HG02981 (cell line): ENCODE measurements around the gene SLC7A5.
"Not testable (repeated sequence)": the region's sequence is repeated elsewhere in the genome, so short reads cannot be mapped to it uniquely, and the experiment has no call there.

Experiments used
- ATAC-seq: cut with Tn5 transposase; IDR thresholded peaks from one replicate; pipeline ENCODE4 v1.9.1; 2021; ENCODE audit warnings: mild to moderate bottlenecking, moderate library complexity; ENCODE audit not compliant: unreplicated experiment

Gene SLC7A5

DNA sequence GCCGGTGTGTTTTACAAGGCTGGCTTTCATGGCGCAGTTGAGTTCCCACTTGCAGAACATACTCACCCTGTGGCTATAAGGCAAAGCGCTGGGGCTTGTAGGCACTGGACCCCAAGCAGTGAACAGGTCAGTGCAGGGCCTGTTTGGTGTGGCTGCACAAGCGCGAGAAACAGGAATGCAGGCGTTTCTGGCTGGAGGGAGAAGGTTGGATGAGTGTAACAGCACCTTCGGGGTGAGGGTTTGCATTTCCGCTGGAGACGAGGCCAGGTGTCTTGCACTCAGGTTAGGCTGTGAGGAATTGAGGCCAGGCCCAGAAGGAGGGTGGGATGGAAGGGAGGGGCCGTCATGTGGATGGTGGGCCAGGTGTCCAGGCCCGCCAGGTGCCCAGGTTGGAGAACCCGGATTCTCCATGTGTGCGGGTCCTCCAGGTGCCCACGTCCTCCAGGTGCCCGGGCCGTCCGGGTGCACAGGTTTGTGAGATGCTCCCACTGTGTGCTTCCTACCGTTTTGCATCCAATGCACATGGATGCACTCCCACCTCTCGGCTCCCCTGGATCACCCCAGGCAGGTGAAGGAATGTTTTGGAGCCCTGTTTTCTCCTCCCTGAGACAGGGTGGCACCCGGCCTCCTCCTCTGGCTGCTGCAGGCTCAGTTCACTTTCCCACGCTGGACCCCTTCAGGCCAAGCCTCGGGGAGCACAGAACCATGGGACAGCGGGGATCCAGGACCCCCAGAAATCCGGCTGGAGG, 46.0 kb downstream of the SLC7A5 start:
- ATAC-seq, result no peak

DNA sequence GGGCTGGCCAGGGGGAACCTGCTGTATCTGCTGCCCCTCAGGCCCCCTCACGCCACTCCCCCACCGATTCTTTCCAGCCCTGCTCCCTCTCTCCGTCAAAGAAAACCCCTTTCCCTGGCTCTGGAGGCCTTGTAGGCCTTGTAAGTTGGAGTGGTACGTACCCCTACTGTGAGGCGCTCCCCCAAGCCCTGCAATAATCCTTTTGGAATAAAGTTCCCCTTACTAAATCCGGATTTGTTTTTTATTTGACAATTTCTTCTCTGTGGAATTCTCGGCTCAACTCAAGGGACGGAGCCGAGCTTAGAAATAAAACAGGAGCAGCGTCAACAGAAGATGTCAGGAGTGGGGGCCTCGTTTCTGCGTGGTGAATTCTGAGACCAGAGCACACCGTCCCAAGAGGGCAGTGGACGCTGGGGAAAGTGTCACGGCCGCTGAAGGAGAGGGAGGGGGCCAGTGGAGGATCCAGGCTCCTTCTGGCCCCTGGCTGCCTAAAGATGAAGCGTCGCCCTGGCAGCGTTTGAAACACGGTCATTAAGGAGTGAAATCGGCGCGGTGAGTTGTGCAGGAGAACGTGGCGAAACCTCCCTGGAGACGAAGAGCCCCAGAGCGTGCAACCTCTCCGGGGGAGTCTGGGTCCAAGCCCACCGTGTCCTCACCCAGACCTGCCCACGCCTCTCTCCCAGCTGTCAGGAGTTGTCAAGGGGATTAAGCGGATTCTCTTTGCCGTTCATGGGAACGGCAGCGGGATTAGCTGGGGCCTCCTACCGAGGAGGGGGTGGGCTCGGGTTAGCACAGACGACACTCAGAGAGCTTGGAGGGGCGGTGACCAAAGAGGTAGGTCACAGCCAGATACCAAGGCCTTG, 47.0 kb downstream of the SLC7A5 start:
- ATAC-seq, result no peak

DNA sequence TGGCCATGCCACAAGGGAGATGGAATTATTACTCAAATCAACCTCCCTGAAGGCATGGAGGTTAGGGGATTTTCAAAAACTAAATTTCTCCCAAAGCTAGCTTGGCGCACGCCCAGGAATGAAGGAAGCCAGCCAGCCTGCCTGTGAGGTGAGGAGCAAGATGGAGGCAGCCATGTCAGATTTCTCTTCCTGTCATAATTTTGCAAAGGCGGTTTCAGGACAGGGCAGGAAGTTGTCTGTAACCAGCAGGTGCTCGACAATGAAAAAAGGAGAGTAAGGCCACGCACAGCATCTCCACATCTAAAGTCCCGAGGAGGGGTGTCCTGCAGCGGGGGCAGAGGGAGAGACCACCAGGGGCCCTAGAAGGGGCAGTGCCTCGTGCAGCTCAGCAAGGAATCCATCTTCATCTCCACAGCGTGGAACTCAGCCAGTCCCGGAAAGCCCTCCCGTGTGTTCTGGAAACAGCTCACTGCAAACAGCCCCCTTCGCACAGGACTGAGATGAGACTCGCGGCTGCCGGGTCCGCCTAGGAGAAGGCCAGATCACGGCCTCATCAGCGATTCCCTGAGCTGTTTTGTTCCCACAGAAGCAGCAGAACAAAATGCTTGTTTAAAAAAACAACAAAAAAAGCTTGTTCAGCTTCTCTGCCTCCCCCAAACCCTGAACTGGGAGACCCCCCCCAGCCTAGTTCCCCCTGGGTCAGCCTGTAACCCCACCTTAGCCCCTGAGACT, 47.8 kb downstream of the SLC7A5 start:
- no peak for ATAC-seq

DNA sequence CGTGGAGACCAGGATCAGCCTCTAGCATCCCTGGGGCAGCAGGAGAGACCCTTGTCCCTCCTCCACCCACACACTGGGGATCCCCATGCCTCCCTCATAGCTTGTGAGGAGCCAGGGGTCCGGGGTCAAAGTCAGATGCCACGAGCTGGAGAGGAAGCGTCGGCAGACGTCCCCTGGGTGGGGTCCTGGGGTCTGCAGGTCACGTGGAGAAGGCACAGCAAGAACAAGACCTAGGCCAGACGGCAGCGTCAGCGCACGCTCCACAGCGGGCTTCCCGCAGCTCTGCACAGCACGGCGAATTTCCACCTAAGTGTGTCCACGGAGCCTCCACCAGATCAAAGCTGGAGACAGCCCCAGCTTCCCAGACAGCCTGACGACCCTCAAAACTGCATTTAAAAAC, 49.3 kb downstream of the SLC7A5 start:
- ATAC-seq, result no peak

DNA sequence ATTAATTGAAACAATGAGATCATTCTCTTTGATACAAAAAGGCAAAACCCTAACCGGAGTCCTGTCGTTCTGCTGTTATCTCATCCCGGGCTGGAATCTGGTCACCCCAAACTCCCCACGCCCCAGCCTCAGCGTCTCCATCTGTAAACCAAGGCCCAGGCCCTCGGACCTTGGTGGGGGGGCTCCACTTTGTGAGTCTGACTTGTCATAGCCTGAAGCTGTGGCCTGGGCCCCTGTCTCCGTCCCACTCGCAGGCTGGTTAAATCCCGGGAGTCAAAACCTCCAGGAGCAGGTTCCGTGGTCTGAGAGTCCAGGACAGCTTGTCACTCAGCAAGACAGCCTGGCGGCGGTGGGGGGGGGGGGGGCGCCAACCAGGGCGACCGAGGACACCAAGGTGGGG, 50.0 kb downstream of the SLC7A5 start:
- no peak for ATAC-seq

DNA sequence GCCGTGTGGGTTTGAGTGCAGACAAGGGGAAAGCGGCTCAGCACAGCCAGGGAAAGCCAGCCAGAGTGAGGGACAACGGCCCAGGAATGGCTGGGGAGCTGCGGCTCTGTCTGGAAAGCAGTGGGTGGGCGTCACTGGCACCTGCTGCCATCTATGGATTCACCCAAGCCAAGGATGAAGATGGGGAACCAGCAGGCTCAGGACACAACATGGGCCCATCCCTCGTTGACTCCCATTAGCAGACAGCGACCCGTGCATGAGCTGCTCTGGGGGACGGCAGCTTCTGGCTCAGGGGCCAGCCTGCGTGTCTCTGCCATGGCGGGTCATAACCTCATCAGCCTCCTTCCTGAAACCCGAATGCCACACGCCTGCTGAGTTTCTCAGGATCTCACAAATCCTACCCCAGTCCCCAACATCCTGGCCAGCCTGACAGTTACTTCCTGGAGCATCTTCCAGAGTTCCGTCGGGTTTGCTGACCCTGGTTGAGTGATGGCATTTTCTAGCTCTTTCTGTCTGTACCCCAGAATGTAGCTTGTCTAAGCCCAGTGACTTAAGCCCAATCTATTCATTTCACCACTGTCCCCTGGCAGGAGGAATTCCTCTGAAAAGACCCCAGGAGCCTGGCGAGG, 50.7 kb downstream of the SLC7A5 start:
- ATAC-seq, result no peak

DNA sequence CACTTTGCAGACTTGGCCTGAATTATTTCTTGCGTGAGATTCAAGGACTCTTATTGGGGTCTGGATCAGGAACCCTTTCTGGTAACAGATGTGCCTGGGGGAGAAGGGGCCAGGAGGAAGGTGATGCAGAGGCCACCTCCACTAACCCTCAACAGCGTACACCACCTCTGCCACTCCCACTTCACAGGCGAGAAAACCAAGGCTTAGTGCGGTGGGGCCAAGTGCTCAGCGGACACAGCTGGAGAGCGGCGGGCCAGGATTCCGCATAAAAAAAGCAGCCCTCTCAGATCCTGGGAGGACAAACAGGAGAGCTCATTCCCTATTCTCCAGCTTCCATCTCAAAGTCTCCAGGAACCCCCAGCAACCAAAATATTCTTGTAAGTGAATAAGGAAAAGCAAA, 51.4 kb downstream of the SLC7A5 start:
- ATAC-seq, result no peak

DNA sequence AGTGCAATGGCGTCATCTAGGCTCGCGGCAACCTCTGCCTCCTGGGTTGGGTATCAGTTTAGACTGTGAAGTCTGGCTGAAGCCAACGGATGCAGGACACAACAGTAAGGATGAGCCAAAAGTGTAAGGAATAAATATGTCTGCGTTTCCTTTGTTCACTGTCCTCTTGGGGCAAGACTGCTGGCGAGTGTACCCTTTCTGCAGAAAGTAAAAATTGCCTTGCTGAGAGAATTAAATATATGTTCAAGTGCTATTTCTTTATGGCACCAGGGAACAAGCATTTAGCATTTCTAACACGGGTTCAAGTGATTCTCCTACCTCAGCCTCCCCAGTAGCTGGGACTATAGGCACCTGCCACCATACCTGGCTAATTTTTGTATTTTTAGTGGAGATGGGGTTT, 51.9 kb downstream of the SLC7A5 start:
- not testable (repeated sequence) for ATAC-seq

DNA sequence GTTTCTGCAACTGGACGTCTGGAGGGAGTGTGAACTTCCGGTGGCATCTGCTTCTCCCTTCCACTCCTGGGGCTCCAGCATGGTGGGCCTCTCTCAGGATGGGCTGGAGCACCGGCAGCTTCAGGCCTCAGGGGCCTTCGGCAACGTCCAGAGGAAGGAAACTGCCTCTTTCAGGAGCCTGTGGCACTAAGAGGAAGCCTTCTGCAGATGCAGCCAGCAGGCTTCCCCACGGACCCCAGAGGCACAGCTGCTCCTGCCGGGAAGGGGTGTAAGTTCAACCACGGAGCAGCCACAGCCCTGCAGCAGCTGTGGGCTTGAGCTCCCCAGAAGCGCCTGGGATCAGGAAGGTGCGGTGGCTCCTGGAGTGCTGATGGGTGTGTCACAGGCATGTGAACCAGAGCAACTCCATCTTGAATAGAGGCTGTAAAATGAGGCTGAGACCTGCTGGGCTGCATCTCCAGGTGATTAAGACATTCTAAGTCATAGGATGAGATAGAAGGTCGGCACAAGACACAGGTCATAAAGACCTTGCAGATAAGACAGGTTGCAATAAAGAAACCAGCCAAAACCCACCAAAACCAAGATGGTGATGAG, 52.7 kb downstream of the SLC7A5 start:
- ATAC-seq, result no peak

DNA sequence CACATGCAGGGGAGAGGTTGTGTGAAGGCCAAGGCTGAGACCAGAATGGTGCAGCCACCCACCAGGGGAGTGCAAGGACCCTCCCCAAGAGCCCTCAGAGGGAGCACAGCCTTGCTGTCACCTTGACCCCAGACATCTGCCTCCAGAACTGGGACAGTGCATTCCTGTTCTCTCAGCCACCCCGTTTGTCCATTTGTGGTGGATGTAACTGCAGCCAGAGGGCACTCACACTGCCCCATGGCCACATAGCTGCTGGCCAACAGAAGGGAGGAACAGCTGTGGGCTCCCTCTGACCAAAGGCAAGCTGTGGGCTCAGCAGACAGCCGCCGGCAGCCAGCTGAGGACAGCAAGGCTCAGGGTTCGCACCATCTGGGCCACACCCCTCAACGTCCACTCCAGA, 53.7 kb downstream of the SLC7A5 start:
- no peak for ATAC-seq

DNA sequence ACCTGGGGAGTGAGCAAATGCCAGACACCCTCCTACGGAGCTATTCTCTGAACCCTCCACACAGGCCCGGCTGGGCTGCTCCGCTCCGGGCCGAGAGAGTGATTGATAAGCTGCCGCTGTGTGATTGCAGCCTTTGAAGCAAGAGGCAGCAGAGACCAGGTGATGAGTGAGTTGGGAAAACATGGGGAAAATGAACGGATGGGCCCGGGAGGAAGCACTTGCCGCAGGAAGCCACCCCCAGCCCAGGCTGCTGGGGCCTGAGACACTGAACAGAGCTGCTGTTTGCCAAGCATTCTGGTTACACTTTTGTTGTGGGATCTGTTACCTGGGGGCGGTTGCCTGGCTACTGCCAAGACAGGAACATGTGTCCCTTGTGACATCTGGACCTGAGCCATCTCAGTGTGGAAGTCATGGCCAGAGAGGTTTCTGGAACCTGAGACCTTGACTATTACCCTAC, 57.1 kb downstream of the SLC7A5 start:
- no peak for ATAC-seq

DNA sequence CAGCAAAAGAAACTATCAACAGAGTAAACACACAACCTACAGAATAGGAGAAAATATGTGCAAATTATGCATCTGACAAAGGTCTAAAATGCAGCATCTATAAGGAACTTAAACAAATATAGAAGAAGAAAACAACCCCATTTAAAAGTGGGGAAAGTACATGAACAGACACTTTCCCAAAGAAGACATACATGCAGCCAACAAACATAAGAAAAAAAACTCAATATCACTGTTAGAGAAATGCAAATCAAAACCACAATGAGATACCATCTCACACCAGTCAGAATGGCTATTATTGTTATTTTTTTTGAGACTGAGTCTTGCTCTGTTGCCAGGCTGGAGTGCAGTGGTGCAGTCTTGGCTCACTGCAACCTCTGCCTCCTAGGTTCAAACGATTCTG, 57.9 kb downstream of the SLC7A5 start:
- ATAC-seq, result not testable (repeated sequence)

DNA sequence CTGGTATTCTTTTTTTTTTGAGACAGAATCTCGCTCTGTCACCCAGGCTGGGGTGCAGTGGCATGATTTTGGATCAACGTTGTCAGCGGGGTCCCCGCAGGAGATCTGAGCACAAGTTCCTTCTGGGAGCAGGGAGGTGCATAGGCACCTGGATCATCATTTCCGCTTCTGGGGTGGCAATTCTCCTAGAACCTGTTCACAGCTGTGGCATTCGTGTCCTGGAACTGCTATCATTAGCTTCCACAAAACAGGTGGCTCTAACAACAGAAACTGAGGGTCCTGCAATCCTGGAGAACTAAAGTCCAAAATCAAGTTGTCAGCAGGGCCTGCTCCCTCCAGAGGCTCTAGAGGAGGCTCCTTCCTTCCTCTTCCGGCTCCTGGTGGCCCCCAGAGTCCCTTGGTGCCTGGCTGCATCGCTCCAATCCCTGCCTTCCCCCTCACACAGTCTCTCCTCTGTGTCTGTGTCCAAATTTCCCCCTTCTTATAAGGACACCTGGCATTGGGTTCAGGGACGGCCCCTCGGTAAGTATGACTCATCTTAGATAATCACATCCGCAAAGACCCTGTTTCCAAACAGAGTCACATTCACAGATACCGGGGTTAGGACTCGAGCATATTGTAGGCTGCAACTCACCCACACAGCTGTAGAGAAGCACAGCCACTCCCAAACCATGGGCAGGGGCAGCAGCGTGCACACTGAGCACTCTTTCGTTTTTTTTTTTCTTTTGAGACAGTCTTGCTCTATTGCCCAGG, 60.0 kb downstream of the SLC7A5 start:
- peak; percentile 52 for ATAC-seq

DNA sequence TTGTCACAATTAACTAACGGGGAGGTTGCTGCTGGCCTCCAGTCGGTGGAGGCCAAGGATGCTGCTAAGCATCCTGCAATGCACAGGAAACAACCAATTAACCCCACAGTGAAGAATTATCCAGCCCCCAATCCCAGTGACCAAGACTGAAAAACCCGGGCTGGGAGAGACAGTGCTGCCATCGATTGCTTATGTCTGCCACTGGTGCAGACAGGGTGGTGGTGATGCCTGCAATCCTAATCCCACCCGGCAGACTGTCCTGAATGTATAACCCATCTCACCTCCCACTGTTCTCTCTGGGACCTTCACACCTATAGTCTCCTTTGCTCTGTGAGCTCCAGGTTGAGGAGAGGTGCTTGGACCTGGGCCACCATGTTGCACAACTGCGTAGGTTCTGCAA, 61.2 kb downstream of the SLC7A5 start:
- no peak for ATAC-seq

DNA sequence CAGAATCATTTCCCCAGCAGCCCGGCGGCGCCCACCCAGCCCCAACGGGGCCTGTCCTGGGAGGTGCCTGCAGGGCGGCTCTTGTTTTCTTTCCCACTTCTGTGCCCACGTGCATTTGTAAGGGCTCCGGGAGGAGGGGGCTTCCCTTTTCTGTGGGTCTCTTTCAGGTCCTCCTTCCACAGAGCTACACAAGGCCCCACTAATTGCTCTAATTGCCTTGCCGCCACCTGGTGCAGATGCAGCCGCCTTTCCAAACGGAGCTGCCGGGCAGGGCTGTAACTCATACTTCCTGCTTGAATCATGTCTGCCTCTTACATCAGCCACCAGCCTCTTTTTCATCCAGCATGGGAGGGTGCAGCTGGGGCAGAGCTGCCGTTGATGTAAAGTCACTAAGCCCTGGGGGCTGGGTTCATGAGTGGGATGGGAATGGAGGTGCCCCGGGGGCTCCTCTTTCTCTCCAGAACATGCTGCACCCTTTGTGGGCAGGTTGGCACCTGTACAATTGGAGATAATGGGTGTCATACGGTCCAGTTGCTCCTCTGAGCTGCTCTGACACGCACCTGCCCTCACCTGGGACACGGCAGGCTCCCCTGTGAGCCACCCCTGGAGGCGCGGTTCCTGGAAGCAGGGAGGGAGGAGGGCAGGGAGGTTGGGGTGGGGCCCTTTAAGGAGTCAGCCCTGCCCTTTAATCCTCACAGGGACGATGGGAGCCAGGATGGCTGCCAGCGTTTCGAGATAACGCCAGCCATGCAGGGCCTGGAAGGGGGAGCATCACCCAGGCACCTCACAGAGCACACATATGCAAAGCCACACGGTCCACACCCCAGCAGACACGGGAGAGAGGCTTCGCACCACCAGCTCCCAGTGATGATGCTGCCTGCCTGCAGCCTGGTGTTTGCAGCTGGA, 62.4 kb downstream of the SLC7A5 start:
- ATAC-seq, result no peak

DNA sequence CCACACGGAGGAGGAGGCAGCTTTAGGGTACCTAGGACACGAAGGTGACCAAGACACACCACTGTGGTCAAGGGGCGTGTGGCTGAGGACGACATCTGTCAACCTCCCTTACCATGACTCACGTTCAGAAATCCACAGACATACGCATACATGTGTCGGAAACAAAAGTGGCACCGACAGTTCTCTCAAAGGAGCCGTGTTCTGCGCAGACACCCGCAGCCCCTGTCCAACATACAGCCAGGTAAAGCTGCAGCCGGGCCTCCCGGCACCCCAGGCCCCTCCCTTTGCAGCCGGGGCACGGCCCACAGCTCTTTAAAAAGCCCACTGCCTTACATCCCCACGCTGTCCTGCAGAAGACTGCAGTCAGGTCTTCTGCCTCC, 63.1 kb downstream of the SLC7A5 start:
- no peak for ATAC-seq

DNA sequence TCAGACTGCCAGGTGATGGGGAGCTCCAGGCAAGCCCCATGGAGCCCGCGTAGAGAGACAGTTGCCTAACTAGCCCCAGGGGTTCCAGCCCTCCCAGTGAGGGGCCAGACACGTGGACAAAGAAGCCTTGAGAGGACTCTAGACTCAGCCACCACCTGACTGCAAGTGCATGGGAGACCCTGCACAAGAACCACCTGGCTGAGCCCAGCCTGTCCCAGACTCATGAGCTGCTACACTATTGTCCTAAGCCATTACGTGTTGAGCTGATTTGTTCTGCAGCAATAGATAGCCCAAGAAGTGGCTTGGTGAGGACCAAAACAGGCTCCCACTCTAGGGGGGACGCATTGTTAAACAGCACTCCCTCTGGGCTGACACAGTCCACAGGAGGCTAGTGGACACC, 65.9 kb downstream of the SLC7A5 start:
- ATAC-seq, result no peak

DNA sequence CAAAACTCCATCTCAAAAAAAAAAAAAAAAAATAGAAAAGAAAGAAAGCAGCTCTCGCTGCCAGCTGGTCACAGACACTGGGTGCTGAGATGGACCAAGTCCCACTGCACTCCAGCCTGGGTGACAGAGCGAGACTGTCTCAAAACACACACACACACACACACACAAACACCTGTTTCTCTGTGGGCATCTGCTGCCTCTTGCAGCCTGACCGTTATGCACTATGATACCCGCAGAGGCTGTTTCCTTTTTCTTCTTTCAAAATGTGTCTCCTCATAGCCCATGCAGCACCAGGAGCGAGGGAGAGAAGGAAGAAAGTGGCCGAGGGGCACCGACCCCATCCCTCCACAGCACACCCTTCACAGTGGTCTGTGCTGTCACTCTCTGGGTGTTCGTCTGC, 66.6 kb downstream of the SLC7A5 start:
- ATAC-seq, result no peak

DNA sequence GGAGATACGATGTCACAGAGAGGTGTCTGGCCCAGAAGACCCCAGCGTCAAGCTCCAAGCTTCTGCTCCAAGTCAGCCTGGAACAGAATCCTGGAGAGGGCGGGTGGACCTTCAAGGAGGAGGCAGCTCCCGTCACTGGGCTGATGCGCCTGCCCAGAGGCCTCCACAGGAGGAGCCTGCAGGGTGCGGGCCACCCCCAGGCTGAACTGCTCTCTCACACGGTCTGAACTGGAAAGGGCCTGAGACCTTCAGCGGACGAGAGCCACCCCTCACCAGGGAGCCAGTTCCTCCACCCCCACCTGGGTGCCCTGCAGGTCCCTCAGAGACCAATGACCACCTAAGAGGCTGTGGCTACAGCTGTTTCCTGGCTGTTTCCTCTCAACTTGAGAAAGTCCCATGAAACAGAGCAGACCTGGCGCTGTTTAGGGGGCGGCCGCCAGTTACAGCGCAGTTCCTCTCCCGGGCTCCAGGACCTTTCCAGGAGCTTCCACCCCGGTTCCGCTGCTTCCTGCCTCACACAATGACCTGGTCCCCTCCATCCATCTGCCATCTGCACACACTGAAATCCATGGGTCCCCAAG, 67.5 kb downstream of the SLC7A5 start:
- no peak for ATAC-seq
